ENCODE results near the gene PTPN3.

GRCh38 chr9:109444771-109445320 lies 53.3 kb downstream of the PTPN3 start:
- no peak for TF ChIP-seq POLR2A (IDR thresholded peaks at IDR 0.05)
- no peak for TF ChIP-seq CTCF (IDR thresholded peaks at IDR 0.05)
